ENCODE results near the gene ATP4B. TPM values are rescaled to one million over a fixed set of nuclear protein-coding genes. Genes with fewer than 3 reads are reported as not detected.

Gene ATP4B
- total and polyA plus RNA-seq, 2 donors (not counting 1 experiment from before 2014, with no cell fraction given): not detected

DNA sequence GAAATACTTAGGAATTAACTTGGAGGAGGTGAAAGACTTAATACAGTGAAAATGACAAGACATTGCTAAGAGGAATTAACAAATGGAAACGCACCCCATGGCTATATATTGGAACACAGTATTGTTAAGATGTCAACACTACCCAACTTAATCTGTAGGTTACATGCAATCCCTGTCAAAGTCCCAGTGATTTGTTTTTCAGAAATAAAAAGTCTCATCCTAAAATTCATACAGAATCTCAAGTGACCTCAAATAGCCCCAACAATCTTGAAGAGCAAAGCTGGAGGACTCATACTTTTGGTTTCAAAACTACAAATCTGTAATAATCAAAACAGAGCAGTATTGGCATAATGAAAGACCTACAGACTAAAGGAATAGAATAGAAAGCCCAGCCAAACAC lies 13.2 kb downstream of the ATP4B start:
- H3K27me3 ChIP-seq (ENCODE audit: control insufficient read depth, insufficient read depth, low read length): no peaks in the 10 kb centered on the region
- no peak for DNase-seq (ENCODE audit: low read depth in 2 of 2)
- no peaks in the 10 kb centered on the region for H3K9me3 ChIP-seq (ENCODE audit: control insufficient read depth, insufficient read depth, low read depth, low read length)
- H2AFZ ChIP-seq (ENCODE audit: low read length): no peak overlapping the region
- no peaks in the 10 kb centered on the region for H3K4me1 ChIP-seq (ENCODE audit: control insufficient read depth, extremely low read depth, insufficient read depth, low read length)
- H3K9ac ChIP-seq (ENCODE audit: insufficient read depth, low read length): no peak overlapping the region
- no peaks in the 10 kb centered on the region for H4K20me1 ChIP-seq (ENCODE audit: control insufficient read depth, extremely low read depth, insufficient read depth, low read length)
- H3K4me3 ChIP-seq (replicated peaks in 1 of 4; ENCODE audit: control extremely low read depth in 1 of 4, insufficient read depth in 1 of 4, low read depth in 3 of 4, low read length in 4 of 4): no peak overlapping the region
- TF ChIP-seq, protein P1, sequence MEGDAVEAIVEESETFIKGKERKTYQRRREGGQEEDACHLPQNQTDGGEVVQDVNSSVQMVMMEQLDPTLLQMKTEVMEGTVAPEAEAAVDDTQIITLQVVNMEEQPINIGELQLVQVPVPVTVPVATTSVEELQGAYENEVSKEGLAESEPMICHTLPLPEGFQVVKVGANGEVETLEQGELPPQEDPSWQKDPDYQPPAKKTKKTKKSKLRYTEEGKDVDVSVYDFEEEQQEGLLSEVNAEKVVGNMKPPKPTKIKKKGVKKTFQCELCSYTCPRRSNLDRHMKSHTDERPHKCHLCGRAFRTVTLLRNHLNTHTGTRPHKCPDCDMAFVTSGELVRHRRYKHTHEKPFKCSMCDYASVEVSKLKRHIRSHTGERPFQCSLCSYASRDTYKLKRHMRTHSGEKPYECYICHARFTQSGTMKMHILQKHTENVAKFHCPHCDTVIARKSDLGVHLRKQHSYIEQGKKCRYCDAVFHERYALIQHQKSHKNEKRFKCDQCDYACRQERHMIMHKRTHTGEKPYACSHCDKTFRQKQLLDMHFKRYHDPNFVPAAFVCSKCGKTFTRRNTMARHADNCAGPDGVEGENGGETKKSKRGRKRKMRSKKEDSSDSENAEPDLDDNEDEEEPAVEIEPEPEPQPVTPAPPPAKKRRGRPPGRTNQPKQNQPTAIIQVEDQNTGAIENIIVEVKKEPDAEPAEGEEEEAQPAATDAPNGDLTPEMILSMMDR (conservative IDR thresholded peaks at IDR 0.05 in 1 of 2, IDR thresholded peaks at IDR 0.05 in 1 of 2; ENCODE audit: low read depth in 1 of 2, low read length in 2 of 2): no peak
- TF ChIP-seq EZH2 (IDR thresholded peaks at IDR 0.05; ENCODE audit: low read length, missing control alignments): no peak
- no peak overlapping the region for H3K27ac ChIP-seq (ENCODE audit: insufficient read depth, low read length)
- no peaks in the 10 kb centered on the region for H3K79me2 ChIP-seq (ENCODE audit: control insufficient read depth, insufficient read depth, low read length)
- peaks cover 4% of the 10 kb centered on the region for H3K36me3 ChIP-seq (ENCODE audit: control insufficient read depth, insufficient read depth, low read length)
- H3K4me2 ChIP-seq (ENCODE audit: extremely low read depth, insufficient read depth, low read length): no peak overlapping the region

DNA sequence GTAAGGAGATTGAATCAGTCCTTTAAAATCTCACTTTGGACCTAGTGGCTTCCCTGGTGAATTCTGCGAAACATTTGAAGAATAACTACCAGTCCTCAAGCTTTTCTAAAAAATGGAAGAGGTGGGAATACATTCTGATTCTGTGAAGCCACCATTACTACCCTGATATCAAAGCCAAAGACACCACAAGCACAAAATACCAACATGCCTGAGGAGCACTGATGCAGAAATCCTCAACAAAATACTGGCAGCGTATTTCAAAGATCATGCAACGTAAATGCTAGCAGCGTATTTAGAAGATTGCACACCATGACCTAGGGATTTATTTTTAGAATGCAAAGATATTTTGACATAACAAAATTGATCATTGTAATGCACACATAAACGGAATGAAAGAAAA lies 14.4 kb downstream of the ATP4B start:
- no peaks in the 10 kb centered on the region for H3K27me3 ChIP-seq (ENCODE audit: control insufficient read depth, insufficient read depth, low read length)

DNA sequence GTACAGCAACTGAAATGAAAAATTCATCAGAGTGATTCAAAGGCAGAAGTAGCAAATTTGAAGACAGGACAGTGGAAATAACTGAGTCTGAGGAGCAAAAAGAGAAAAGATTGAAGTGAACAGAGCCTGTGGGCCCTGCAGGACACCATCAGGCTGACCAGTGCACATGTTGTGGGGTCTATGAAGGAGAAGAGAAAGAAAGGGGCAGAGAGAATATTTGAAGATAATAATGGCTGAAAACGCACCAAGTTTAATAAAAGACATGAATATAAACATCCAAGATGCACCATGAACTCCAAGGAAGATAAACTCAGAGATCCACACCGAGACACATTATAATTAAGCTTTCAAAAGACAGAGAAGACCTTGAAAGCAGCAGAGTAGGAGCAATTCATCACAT lies 15.4 kb downstream of the ATP4B start:
- TF ChIP-seq, protein P1 (conservative IDR thresholded peaks at IDR 0.05 in 1 of 2, IDR thresholded peaks at IDR 0.05 in 1 of 2; ENCODE audit: low read depth in 1 of 2, low read length in 2 of 2): no peak
- no peak for TF ChIP-seq EZH2 (IDR thresholded peaks at IDR 0.05; ENCODE audit: low read length, missing control alignments)
- DNase-seq (ENCODE audit: low read depth in 2 of 2): no peak
- Histone ChIP-seq H3K9me3 (ENCODE audit: control insufficient read depth, insufficient read depth, low read depth, low read length) (no peaks in the 10 kb centered on the region), H3K36me3 (ENCODE audit: control insufficient read depth, insufficient read depth, low read length) (peaks cover 10% of the 10 kb centered on the region), H4K20me1 (ENCODE audit: control insufficient read depth, extremely low read depth, insufficient read depth, low read length) (no peaks in the 10 kb centered on the region), H3K4me2 (ENCODE audit: extremely low read depth, insufficient read depth, low read length) (no peak overlapping the region), H3K79me2 (ENCODE audit: control insufficient read depth, insufficient read depth, low read length) (no peaks in the 10 kb centered on the region), H3K4me3 (replicated peaks in 1 of 4; ENCODE audit: control extremely low read depth in 1 of 4, insufficient read depth in 1 of 4, low read depth in 3 of 4, low read length in 4 of 4) (no peak overlapping the region), H3K9ac (ENCODE audit: insufficient read depth, low read length) (no peak overlapping the region), H3K4me1 (ENCODE audit: control insufficient read depth, extremely low read depth, insufficient read depth, low read length) (no peaks in the 10 kb centered on the region), H3K27me3 (ENCODE audit: control insufficient read depth, insufficient read depth, low read length) (no peaks in the 10 kb centered on the region), H2AFZ (ENCODE audit: low read length) (no peak overlapping the region), H3K27ac (ENCODE audit: insufficient read depth, low read length) (no peak overlapping the region)

More for the DNA sequence above, 14.4 kb downstream of the ATP4B start:
- H3K9ac ChIP-seq (ENCODE audit: insufficient read depth, low read length): no peak overlapping the region
- no peaks in the 10 kb centered on the region for H4K20me1 ChIP-seq (ENCODE audit: control insufficient read depth, extremely low read depth, insufficient read depth, low read length)
- TF ChIP-seq EZH2 (IDR thresholded peaks at IDR 0.05; ENCODE audit: low read length, missing control alignments): no peak
- TF ChIP-seq, protein P1 (conservative IDR thresholded peaks at IDR 0.05 in 1 of 2, IDR thresholded peaks at IDR 0.05 in 1 of 2; ENCODE audit: low read depth in 1 of 2, low read length in 2 of 2): no peak
- H3K9me3 ChIP-seq (ENCODE audit: control insufficient read depth, insufficient read depth, low read depth, low read length): no peaks in the 10 kb centered on the region
- no peak overlapping the region for H3K4me3 ChIP-seq (replicated peaks in 1 of 4; ENCODE audit: control extremely low read depth in 1 of 4, insufficient read depth in 1 of 4, low read depth in 3 of 4, low read length in 4 of 4)
- DNase-seq (ENCODE audit: low read depth in 2 of 2): peak in 1 of 2 donors; percentile 91
- H3K36me3 ChIP-seq (ENCODE audit: control insufficient read depth, insufficient read depth, low read length): peaks cover 5% of the 10 kb centered on the region
- H3K4me2 ChIP-seq (ENCODE audit: extremely low read depth, insufficient read depth, low read length): no peak overlapping the region
- no peak overlapping the region for H2AFZ ChIP-seq (ENCODE audit: low read length)
- no peaks in the 10 kb centered on the region for H3K79me2 ChIP-seq (ENCODE audit: control insufficient read depth, insufficient read depth, low read length)
- H3K4me1 ChIP-seq (ENCODE audit: control insufficient read depth, extremely low read depth, insufficient read depth, low read length): no peaks in the 10 kb centered on the region
- no peak overlapping the region for H3K27ac ChIP-seq (ENCODE audit: insufficient read depth, low read length)
